GM21526 (cell line): ENCODE data around the gene ADGRD1.
"Not testable (repeated sequence)": the region's sequence is repeated elsewhere in the genome, so short reads cannot be mapped to it uniquely, and the experiment has no call there.

Source experiments
- ATAC-seq: cut with Tn5 transposase; IDR thresholded peaks from one replicate; pipeline ENCODE4 v1.9.1; 2021; ENCODE audit warnings: moderate library complexity; ENCODE audit not compliant: unreplicated experiment, low FRiP score

ADGRD1 gene

DNA sequence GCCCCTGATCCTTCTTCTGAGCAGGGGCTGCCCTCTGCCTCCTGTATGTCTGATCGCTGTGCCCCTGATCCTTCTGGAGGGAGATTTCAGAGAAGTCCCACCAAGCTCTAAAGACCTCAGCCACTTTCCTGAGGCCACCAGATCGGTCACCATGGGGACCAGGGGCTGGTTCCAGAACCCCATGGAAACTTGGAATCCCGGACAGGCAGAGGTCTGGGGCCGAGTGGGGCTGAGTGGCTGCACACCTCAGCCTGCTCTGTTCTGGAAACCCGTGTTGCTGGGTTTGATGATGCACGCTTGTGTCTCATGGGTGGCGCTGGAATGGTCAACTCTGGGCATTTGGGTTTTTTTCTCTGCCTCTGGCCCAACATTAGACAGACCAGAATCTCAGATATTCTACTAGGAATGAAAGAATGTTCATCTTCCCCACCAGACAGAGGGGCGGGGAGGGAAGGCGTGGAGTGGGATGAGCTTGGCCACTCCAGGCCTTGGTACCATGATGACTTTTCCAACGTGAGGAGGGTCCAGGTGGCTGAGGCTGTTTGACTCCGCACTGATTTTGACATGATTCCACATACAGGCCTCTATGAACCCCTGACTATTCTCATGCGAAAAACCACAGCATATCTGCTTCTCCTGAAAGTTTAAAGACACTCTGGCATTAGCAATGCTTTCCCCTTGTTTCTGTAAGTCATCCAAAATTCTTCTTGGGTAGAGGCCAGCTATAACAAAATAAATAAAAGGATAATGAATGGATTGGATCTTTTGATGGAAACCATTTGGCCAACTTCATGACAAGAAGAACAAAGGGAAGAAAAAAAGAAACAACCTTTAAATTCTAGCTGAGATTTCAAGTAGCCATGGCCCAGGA is 114.5 kb downstream of the ADGRD1 start:
- ATAC-seq, result no peak

DNA sequence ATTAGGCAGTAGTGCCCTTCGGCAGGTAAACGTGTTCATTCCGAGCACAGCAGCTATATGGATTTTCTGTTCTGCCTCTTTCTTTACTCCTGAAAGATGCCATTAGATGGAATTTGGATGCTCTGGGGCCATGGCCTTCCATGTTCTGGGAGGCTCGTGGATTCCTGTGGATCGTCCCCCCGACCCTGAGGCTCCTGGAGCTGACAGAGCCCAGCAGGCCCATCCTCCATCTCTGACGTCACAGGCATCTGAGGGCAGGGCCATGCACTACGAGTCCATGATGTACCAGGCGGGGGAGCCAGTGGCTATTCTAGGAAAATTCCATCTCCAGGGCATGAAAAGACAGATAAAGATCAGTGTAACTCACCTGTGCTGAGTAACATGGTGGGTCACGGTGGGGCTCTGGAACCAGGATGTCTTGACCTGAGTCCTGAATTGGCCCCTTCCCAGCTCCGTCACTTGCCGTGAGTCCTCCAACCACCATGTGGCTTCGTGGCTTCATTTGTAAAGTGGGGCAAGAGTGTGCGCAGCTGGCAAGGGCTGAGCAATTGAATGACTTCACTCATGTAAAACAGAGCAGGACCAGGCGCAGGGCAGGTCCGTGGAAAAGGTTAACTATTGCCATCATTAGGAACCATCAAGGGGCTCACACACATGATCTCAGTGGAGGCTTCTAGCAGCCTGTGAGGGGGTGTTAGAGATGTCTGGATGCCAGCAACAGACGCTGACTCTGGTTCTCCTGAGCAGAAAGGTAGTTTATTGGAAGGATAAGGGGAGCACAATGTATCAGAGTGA is 115.4 kb downstream of the ADGRD1 start:
- ATAC-seq, result not testable (repeated sequence)

DNA sequence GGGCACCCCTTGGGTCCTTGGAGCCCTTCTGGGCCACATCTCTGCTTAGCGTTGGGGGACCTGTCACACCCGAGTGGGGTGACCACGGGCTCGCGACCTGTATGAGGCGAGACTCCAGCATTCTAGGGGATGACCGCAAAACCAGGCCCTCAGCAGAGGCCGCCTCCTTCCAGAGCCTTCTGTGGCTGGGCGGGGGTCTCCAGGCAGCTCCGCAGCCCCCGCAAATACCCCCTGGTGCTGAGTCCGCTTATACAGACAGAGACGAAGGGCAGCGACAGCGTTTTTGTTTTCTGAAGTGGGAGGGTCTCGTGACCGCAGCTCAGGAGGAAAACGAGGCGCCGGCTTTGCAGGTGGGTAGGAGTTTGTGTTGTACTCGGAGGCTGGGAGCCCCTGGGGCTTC is 116.4 kb downstream of the ADGRD1 start:
- not testable (repeated sequence) for ATAC-seq

DNA sequence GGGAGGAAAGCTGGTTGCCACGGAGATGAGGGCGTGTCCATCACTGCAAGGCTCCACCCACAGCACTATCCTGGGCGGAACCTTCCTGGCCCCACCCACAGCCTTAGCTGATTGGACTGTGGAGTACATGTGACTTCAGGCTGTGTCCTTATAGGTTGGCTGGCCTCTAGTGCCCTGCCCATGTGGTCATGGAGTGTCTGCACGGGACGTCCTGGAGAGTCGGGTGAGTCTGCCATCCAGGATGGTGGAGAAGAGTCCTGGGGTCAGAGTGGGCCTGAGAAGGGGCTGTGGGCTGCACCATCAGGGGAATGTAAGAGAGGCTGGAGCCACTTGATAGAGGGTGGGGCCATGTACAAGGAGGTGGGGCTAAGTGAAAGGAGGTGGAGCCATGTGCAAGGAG is 117.0 kb downstream of the ADGRD1 start:
- ATAC-seq, result not testable (repeated sequence)

DNA sequence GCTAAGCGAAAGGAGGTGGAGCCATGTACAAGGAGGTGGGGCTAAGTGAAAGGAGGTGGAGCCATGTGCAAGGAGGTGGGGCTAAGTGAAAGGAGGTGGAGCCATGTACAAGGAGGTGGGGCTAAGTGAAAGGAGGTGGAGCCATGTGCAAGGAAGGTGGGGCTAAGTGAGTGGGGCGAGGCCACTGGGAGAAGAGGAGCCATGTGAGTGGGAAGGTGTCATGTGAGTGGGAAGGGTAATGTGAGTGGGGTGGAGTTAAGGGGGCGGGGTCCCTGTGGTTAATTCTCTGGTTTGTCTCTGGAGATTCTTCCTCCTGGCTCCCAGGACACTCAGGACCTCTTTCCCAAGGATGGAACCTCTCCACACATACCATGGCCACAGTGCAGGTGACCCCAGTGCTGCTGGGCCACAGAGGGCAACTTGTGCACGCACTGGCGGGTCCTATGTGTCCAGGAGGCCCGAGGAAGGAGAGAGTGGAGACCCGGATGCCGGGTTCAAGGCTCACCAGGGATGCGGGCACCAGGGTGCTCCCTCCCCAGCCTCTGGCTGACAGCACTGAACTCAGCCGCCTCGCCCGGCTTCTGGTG is 117.6 kb downstream of the ADGRD1 start:
- not testable (repeated sequence) for ATAC-seq

DNA sequence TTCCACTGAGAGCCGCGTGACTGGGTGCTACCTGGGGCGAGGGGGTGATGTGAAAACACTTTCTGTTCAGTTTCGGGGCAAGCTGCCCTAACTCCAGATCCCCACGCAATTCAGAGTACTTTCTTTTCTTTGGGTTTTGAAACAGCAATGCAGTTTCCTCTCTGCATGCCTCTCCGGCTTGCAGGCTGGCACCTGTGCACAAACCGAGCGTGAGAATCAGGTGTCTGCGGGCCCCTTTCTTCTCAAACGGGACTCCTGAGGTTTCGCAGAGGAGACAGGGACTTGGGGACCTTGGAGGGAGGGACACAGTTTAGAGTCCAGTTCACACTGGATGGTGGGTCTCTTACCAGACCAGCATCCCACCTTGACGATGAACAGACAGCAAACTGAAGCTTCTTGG is 118.2 kb downstream of the ADGRD1 start:
- ATAC-seq, result not testable (repeated sequence)

DNA sequence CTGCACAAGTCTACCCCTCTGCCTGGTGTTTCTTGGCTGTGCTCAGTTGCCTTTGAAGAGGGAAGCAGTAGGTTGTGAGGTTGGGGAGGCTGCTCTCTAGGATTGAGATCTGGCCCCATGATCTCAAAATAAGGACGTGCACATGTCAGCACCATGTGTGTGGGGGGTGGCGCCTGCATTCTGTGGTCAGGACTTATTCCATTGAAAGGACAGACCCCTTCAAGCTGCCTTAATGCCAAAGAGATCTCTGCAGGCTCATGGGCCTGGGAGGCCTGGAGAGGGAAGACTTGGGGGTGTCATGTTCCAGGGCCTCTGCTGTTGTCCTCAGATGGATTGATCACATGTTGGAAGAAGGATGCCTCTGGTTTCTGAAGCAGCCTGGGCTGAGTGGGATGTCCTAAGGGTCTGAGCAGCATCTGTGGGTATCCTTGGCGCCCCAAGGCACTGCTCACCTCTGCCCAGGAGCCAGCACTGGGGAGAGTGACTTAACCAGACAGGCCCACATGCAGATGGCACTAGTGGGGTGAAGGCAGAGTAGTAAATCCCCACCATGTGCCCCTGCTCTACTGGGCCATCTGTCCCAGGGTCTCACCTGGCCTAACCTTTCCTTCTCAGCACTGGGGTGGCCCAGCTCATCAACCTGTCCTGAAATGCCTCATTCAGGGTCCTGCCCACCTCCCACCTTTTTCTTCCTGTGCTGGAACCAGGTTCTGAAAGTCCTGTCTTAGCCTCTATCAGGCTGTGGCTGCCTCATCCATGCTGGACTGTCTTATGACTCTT is 118.9 kb downstream of the ADGRD1 start:
- ATAC-seq, result no peak

DNA sequence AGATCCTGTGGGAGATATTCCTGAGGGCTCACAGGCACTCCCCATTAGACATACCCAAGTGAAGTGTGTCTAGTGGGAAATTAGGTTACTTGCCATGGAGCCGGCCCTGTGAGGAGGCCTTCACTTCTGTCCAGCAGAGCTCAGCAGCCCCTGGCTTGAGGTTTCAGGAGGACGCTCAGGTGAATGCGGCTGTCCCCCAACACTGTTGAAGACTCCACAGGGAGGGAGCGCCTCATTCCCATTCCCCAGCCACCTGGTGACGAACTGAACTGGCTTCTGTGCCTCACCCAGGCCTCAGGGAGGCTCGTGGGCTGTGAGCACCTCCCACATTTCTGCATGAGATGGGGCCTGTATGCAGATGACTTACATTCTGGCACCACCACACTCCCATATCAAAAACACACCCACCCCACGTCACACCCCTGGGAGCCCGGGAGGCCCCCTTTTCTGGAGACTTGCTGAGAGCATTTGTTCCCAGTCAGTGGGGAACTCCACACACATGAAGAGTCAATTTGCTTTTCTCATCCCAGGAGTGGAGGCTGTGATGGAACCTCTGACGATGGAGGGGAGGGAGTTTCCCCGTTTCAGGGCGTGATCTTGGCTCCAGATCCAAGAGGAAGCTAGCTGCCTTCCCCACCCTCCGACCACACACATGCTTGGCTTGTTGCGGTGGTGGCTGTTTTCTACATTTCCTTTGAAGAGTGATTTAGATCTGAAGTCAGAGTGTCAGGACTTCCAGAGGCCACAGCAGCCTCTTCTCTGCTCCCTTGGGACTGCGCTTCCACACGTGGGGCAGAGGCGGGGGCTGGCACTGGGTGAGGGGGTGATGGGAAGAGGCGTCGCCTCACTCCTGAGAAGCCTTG is 120.7 kb downstream of the ADGRD1 start:
- no peak for ATAC-seq

DNA sequence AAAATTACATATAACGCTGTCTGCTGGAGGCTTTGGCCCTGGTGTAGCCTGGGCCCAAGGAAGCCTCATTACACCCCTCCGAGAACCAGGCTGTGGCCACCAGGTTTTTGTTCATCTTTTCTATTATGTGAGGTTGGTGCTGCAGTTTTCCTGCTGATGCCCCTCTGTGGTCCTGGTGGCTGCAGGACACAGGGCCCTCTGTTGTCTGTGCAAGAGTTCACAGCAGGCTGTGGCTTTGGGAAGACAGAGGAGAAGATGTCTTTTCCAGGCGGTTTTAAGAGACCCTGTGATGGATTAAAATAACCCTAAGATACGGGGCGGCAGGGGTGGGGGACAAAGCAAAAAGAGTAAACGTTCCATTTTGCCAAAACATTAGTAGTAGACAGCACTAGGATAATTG is 121.5 kb downstream of the ADGRD1 start:
- ATAC-seq, result no peak

DNA sequence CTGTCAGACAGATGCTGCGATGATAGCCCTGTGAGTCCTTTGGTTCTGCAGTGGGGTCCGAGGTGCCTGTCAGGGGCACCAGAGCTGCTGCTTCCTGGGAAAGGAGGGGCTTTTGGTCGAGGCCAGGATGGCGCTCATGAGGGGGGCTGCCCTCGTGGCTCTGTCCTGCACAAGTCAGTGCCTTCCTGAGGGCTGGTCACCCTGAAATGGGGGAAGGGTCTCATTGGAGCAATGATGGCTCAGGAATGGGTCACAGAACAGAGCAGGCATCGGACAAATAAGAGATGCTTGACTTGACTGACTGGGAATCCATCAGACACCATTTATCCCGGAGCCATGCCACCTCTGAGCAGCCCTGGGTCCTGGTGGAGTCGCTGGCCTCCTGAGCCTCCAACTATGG is 121.9 kb downstream of the ADGRD1 start:
- ATAC-seq, result no peak

DNA sequence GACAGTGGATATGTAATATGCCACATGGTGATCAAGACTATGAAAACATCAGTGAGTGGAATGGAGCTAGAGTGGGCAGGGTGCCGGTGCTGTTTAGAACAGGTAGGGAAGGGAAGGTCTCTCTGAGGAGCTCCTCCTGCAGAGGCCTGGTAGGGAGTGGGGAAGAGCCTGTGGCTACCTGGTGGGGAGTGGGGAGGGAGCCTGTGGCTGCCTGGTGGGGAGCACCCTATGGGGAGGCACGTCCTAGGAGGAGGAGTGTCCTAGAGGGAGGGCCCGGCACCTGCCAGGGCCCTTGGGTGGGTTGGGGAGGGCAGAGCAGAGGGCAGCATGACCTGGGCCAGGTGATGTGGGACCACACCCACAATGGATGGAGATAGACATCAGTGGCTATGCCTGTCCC is 122.6 kb downstream of the ADGRD1 start:
- ATAC-seq, result no peak

DNA sequence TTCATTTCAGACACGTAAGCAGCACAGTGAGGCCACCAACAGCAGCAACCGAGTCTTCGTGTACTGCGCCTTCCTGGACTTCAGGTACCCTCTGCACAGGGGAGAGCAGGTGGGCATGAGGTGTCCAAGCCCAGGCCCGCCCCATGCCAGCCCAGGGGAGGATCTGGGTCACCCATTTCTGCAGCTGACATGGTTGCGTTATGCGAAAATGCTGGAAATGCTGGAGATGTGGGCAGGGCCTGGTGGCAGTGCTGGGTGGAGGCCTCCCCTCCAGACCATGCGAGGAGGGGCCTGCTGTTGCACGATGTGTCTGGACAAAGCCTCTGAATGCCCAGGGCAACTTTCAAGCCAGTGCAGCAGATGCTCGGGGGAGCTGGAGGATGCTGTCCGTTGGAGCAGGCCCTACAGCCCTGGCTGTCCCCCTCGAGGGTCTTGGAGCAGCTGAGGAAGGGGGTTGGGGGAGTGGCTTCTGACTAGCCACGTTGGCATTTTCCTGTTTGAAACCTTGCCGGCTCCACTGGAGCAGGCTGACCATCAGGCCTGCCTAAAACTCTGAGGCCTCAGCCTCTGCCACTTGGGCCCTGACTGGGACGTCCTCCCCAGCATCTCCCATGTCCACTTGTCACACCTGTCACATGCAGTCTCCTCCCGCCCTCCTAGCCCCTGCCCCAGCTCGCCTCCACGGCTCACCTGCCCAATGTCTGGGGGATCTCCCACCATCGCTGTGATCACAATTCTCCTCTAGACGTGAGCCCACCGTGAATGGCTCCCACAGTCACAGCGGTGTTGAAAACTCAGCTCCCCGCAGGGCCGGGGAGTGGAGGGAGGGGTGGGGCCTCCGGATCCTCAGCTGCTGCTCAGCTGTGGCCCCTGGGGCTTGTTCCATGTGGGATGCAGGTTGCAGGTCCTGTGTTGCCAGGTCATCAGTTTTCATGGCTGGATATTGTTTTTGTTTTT is 123.4 kb downstream of the ADGRD1 start:
- ATAC-seq, result no peak

DNA sequence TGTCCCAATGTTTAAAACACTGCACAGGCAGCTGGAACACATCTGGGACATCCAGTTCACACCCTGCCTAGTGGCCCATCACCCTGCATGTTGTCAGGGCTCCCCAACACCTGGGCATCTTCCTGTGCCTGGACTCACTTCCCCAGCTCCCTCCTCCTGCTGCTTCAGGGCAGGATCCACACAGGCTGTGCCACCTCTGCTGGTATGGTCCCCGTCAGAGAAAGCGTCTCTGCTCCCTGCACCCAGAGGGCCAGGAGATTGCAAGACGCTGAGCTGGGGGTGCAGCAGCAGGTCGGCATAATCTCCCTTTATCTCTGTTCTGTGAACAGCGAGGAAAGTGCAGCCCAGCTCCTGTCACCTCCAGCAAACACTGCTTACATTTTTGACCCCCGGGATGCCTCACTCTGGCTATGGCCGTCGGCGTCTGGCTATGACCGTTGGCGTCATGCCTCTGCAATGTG is 124.3 kb downstream of the ADGRD1 start:
- no peak for ATAC-seq

DNA sequence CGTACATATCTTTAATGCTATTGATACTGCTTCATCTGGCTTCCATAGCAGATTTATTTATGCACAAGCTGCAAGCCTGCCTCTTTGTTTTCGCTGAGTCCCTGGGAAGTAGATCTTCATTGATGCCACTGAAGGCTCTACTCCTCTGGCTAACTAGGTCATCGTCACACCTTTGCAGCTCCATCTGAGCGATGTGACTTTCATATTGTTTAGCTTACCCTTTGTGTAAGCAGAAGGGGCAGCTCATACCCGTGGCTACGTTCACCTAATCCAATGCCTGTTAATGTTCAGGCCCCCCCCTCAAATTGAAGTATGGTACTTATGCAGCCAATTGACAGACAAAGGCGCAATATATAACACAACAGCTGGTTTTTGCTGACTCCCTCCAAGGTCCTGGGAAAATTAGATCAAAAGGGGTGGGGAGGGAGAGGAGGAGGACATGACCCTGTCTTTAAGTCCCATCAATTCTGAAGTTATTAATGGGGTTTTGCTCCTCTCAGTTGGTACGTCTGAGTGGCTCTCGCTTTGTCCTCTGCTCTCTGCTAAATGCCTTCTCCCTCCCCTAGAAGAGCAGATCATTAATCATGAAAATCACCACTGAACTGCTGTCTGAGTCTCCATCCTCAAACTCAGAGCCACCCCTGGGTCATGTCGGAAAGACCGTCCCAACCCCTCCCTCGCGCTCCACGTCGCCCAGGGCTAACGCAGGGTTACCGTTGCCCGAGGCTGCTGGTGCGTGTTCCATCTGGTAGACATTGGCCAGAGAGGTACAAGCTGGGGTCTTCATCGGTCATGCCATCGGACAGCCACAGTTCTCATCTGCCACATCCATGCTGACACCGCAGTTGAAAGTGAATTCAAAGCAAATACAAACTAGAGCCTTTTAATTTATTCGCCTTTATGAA is 128.8 kb downstream of the ADGRD1 start:
- ATAC-seq, result no peak

DNA sequence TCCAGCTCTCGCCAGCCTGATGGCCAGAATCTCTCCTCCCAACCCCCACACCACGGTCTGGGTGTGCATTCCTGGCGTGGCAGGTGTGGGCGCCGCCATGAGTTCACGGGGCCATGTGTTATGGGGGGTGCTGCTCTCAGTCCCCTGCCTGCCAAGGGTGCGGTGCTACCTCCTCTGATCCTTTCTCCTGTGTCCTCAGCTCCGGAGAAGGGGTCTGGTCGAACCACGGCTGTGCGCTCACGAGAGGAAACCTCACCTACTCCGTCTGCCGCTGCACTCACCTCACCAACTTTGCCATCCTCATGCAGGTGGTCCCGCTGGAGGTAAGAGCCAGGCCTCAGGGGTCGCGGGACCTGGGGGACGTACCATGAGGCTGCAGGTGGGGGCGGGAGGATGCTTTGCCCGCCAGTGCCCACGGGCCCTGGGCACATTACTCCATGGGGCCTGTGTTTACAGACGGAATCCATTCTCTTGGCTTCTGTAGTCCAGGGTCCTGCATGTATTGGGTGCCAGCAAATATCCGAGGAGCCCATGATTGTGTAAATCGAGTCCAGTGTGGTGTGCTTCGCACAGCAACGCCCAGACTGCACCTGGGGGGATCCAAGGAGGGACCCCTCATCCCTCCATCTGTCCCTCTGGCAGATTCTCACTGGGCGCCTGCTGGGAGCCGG is 130.8 kb downstream of the ADGRD1 start:
- no peak for ATAC-seq

DNA sequence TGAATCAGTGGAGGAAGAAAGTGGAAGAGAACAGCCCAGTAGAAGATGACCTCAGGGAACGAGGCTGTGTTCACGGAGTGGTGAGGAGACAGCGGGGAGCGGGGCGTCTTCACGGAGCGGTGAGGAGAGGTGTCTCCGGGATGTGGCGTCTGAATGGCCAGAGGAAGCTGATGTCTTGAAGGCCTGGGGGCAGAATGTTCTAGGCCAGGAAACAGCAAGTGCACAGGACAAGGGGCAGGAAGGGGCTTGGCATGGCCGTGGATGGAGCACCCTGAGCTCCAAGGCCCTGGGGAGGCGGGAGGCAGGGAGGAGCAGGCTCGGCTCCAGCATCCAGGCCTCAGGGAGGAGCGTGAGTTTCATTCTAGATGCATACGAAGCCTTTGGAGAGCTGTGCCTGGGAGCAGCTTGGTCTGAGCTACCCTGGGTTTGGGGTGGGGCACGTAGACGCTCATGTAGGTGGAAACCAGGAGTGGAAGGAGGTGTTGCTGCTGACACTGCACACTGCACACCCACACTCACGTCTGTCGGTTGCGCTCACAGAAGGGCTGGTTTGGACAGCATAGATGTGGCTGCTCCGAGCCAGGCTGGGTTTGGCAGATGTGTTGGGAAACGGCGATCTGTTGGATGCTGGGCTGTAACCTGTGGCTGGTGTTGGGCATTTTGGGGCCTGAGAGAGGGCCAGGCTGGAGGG is 131.6 kb downstream of the ADGRD1 start:
- ATAC-seq, result no peak
